HUDEP-2 (cell line): ENCODE measurements around the gene CD81.
A peak's percentile ranks its signal among the peaks of the same experiment; 100 is the strongest.

Experiments
- DNase-seq, 76 experiments: peaks; one replicate each; lab custom pipeline; 2025; ENCODE audit not compliant: unreplicated experiment in 76 of 76; lab: John Stamatoyannopoulos, UW

Gene CD81

DNA sequence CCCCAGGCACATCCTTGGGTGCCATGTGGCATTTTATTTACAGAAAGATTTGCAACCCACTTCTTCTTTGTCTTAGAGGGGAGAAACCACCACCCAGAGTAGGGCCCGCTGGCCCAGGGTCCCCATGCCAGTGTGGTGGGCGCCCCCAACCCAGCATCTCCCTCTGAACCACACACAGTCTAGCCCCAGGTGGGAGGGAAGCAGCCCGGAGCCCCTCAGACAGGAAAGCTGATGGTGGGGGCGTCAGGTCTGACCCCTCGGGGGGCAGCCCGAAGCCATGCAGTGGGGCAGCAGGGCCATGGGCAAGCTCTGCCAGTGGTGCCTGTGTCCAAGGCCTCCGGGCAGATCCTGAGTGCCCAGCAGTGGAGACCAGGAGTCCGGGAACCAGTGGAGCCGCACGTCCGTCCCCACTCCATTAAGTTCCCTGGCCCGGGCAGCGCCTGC is 55.5 kb downstream of the CD81 start:
- DNase-seq: no peak

DNA sequence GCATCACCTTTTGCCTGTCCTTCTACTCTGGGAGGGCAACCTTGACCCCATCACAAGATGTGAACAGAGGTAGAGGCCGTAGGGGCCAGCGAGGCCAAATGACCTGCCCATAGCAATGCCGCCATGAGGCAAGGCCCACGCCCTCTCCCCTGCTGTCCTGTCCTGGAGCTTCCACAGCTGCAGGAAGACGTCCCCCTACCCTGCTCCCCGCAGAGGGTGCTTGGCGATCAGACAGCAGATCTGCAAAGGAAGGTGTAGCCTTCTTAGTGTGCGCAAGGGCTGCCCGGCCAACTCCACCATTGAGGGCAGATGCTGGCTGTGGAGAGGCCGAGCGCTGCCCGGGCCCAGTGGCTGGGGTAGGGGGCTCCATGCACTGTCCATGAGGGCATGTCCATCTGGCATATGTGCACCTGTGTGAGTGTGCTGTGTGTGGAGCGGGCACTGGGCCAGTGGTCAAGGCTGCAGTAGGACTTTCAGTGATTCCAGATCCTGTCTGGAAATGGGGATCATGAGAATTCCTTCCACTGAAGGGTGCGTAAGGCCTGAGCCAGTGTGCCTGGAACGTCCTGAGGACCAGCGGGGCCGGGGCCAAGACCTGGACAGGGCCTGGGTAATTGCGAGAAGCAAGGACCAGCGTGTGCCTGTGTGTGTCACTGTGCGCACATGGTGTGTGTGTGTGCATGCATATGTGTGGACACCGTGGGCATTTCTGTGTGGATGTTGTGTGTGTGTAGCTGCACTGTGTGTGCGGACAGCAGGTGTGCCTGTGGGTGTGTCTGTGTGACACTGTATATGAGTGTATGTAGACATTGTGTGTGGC is 56.2 kb downstream of the CD81 start:
- DNase-seq: no peak

DNA sequence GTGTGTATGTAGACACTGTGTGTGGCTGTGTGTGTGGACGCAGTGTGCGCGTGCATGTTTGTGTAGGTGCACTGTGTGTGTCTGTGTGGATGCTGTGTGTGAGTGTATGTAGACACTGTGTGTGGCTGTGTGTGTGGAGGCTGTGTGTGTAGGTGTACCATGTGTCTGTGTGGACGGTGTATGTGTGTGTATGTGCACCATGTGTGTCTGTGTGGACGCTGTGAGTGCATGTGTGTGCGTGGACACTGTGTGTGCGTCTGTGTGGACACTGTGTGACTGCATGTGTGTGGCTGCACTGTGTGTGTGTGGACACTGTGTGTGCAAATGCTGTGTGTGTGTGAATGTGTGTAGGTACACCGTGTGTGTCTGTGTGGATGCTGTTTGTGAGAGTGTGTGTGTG is 56.9 kb downstream of the CD81 start:
- DNase-seq: no peak

DNA sequence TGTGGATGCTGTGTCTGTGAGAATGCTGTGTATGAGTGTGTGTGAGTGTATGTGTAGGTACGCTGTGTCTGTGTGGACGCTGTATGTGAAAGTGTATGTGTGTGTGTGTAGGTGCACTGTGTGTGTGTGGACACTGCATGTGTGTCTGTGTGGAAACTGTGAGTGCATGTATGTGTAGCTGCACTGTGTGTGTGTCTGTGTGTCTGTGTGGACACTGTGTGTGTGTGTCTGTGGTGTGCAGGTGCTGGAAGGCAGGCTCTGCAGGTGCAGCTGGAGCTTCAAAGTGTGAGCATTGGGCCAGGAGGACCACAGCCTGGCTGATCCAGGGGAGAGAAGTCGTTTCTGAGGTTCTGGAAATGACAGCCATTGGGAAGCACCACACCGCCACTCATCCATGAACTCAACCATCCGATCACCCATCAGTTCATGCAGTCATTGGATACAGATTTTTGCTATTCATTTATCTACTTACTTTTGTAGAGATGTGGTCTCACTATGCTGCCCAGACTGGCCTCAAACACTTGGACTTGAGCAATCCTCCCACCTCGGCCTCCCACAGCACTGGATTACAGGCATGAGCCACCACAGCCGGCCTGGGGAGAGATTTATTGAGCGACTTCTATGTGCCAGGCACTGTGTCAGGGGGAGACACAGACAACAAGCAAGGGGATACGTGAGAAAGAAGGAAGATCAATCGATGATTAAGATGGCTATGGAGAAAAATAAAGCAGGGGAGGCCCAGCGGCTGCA is 57.6 kb downstream of the CD81 start:
- DNase-seq: no peak

DNA sequence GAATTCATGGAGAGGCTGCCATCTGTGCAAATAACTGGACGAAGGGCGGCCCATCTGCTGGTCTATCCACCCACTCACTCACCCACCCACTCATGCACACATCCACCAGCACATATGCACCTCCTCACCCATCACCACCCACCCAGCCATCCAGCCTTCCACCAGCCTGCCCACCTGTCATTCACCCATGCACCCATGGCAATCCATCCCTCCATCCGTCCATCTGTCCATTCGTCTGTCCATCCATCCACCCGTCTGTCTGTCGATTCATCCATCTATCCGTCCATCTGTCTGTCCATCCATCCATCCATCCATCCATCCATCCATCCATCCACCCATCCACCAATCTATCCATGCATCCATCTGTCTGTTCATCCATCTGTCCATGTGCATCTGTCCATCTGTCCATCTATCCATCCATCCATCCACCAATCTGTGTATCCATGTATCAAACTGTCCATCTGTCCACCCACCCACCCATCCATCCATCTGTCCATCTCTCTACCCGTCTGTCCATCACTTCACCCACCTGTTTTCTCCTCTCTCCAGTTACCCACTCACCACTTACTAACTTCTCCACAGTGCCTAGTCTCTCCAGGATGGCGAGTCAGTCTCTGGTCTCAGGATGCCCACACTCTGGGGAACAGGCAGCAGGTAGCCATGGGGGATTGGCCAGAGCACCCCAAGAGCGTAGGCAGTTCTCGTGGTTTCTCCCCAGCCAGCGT is 58.3 kb downstream of the CD81 start:
- DNase-seq: no peak

DNA sequence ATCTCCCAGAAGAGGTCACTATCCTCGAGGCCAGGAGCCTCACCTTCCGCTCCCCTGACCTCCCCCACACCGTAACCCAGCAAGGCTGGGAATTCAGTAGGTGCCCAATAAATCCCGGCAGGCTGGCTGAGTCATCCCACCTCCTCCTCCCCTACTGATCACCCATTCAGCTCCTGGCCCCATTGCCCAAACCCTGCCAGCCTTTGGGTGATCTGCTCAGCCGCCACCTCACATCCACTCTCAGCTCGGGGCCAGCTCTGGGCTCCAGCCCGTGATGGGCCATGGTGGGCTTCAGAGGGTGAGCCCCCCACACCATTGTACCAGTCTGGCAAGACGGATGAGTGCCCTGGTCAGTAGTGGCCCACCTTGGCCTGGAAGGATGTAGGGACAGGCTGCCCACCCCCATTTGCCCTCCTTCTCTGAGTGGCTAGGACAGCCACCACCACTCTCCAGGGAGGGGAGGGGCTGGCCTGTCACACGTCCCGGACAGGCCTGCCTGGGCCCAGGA is 59.0 kb downstream of the CD81 start:
- DNase-seq: no peak

DNA sequence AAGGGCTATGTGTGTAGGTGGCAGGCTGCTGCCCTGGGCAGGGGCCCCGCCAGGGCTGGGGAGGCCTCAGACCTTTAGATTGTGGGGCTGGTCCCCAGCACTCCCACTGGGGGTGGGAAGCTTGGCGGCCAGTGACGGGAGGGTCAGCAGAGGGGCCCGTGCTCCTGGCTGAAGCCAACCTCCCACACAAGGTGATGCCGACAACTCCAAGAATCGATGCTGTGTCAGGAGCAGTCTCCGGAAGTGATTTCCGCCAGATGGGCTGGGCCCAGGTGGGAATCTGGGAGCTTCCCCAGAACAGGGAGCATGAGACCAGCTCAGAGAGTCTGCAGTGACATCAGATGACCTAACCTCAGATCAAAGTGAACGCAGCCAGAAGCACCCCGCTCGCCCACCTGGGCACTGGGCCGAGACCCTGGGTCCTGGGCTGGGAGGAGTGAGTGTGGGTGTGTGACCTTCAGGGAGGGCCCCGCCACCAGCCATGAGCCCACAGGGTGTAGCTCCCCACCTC is 59.5 kb downstream of the CD81 start:
- no peak for DNase-seq

DNA sequence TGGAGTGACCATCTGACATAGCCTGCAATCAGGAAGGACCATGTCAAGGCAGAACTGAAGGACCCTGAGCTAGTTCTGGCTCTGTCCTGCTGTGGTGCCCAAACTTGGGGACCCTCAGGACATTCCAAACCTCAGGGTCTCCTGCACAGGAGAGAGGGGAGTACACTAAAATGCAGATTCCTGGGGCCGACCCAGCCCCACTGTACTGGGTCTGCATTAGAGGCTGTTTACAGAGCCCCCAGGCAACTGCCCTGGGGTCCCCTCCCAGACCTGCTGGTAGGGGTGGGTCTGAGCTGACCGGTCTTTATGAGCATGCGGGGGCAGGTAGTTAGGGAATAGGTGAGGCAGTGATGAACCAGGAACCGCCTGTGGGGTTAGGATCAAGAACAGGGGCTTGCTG is 60.4 kb downstream of the CD81 start:
- no peak for DNase-seq

DNA sequence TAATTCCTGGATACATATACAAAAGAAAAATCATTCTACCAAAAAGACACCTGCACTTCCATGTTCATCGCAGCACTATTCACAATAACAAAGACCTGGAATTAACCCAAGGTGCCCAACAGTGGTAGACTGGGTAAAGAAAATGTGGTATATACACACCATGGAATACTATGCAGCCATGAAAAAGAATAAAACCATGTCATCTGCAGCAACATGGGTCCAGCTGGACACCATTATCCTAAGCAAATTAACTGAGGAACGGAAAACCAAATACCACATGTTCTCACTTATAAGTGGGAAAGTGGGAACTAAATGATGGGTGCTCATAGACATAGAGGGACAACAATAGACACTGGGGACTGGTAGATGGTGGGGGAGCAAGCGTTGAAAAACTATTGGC is 62.7 kb downstream of the CD81 start:
- DNase-seq: no peak

DNA sequence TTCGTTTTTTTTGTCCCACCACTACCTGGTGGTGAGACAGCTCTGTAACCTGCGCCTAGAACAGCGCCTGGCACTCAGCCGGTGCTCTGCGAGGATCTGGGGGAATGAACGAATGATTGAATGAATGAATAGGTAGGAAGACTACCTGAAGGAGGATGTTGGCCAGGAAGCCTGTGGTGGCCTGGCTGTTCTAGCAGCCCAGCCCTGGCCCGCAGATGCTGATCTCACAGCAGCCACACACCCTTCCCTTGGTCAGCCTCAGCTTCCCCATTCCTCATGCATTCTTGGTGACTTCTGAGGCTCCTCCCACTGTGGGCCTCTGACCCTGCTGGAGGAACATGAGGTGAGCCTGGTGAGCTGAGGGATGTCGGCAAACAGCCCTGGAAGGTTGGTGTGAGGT is 63.5 kb downstream of the CD81 start:
- DNase-seq: no peak

DNA sequence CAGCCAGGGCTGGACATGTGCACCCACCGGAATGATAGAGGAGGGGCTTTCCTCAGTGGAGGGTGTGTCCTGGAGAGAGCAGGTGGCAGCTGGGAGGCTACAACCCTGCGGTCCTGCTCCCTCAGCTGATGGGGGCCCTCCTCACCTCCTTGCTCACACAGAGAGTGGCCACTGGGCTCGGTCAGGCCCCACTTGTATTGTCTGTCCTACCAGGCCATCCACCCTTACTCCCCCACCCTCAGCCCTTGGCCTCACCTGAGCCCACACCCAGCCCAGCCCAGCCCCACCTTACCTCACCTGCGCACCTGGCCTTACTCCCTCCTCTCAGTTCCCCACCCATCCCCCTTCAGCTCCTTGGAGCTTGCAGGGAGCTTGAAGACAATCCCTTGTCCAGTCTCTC is 64.1 kb downstream of the CD81 start:
- no peak for DNase-seq

DNA sequence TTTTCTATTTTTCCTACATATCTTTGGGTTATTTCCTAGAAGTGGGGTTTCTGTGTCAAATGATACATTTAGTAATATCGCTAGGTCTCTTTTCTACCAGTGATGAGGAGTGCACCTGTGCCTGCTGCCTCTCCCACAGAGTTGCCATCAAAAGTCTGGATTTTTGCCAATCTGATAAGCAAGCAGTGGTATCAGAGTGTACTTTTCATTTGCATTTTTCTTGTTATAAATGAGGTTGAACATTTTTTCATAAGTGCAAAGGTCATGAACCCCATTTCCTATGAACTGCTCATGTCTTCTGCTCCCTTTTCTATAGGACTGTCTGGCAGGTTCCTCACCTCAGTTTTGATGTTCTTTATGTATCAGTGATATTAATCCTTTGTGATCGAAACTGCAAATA is 65.5 kb downstream of the CD81 start:
- DNase-seq: peak in 1 of 76 experiments; percentile 8

DNA sequence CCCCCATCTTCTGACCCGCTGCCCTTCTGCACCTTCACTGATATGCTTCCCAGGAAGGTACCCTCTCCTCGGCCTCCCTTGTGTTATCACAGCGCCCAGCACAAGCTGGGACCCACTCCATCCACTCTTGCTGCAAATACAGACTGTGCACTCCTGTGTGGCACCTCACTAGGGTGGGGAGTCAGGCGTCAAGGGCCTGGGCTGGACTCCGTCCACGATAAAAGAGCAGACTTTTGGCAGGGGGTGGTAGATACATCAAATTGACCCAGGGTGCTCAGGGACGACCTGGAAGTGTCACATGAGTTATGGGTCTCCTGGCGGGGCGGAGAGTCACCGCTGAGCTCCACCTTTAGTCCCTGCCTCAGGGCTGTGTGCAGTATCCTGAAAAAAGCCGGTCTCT is 66.3 kb downstream of the CD81 start:
- no peak for DNase-seq

DNA sequence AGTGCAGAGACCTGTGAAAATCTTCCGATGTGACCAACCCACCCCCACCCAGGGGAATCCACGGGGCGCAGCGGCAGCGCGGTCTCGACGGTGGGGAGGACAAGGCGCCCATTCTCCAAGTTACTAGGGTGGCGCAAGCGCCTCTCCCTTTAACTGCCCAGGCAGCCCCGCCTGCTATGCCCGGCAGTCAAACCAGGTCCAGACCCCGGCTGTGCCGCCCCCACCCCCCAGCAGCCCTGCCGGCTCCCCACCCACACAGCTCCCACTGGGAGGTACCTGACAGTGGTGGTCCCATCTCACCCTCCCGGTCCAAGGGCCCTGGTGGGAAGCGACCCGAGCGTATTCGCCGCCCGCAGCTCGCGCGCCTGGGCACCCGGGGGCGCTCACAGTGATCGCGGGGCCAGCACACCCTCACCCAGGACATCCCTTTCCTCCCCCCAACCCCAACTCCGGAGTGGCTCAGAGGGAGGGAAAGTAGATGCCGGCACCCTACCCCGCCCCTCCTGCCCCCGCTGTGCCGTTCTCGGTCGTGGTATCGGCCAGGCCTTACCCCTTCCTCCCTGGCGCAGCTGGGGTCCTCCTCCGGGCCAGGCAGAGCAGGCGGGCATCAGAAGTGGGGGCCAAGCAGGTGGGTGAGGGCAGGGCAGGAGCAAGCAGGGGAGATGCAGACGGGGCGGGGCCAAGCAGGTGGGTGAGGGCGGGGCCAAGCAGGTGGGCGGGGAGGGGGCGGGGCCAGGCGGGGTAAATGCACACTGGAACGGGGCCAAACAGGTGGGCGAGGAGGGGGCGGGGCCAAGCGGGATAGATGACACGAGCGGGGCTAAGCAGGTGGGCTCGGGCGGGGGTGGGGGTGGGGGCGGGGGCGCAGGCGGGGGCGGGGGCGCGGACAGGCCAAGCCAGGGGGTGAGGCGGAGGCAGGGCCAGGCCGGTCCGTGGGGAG is 67.0 kb downstream of the CD81 start, which contains the start of gene TRPM5:
TSS of gene TRPM5 (minus strand) at position 634 of the 940 bp plus-strand sequence. CDS start 21,478 bp downstream, outside the sequence.
- peak in 11 of 76 experiments; percentile 13 to 68 (median 37) for DNase-seq

DNA sequence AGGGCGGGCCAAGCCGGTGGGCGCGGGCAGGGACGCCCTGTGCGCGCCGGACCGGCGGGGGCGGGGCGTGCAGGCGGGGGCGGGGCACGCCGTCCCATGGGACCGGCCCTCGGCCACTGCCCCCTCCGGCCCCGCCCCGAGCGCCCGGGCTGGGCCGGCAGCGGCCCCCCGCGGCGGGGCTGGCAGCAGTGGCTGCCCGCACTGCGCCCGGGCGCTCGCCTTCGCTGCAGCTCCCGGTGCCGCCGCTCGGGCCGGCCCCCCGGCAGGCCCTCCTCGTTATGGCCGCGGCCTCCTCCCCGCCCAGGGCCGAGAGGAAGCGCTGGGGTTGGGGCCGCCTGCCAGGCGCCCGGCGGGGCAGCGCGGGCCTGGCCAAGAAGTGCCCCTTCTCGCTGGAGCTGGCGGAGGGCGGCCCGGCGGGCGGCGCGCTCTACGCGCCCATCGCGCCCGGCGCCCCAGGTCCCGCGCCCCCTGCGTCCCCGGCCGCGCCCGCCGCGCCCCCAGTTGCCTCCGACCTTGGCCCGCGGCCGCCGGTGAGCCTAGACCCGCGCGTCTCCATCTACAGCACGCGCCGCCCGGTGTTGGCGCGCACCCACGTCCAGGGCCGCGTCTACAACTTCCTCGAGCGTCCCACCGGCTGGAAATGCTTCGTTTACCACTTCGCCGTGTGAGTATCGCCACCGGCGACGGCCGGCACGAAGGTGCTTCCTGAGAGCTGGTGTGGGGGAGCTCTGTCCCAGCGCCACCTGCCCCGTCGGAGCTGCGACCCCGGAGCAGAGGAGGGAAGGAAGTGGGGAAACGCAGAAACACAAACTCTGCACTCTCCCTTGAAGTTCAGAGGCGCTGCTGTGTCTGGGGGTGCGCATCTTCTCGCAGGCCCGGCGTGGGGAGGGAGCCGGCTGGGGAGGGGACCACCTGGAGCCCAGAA is 68.0 kb downstream of the CD81 start, which contains the start of gene KCNQ1:
TSS of gene KCNQ1 (plus strand) at position 188 of the 925 bp plus-strand sequence. CDS start at position 279, 91 bp downstream.
- DNase-seq: peak in 32 of 76 experiments; percentile 3 to 68 (median 29)

DNA sequence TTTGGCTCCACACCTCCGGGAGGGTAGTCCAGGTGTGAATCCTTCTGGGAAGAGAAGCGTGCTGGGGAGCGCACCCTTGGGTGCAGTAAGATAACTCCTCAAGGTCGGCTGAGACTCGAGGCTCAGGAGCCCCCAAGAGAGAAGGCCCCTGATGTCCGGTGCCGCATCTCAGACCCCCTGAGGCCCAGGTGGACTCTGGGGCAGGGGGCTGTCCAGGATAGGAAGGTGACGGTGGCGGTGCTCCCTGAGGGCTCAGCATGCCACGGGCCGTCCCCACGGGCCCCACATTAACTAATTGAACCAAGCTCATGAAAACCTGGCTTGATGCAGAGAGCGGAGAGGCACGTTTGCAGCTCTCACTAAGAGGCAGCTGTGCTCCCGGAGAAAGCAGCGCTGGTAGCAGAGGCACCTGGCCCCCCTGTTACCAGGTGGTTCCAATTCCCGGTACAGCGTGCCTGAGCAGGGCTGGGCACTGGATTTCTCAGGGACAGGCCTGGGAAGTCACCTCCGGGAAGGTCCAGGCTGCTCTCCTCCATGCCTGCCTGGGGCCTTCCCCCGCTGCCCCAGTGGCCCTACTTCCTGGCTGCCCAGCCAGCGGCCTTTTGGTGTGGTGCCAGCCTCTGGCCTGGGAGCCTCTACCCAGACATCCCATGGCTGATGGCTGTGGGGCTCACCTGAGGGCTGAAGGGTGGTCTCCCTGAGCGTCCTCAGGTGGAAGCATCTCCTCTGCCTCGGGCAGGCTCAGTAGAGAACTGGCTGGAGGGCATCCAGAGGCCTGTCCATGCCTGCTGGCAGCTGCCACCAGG is 68.8 kb downstream of the CD81 start:
- no peak for DNase-seq

DNA sequence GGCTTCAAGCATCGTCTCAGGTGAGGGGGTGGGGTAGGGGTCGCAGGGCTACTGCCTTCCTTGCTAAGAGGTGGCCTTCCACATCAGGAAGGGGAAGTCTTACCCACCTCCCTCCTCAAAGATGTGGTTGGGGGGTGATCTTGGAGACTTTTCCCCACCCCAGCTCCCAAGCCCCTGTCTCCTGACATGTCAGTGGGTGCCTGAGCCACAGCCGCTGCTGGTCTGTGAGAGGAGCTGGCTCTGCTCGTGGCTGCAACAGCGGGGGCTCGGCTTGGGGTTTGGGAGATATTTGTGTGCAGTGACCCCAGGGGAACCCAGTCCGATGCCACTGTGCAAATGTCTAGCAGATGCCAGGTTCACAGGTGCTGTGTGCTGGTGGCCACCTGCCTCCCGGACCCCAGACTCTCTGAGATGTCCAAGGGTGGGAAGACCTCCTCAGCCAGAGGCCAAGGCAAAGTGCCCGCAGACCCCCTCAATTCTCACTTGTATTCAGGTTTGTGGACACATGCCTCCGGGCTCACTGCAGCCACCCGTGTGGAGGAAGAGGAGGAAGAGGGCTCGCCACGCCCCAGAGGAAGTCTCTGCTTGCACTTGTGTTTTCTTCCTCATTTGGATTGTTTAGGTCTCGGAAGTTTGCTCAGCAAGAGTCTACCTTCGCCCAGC is 69.6 kb downstream of the CD81 start:
- no peak for DNase-seq
